ENCODE measurements around the gene AK9. TPM values are rescaled to one million over a fixed set of nuclear protein-coding genes. Genes with fewer than 3 reads are reported as not detected.

AK9 gene
- total RNA-seq = 2.2 and 3.2 TPM in 2 replicates

GRCh38 chr6:109690737-109691621 is at the start of gene AK9, which contains the start of gene FIG4:
AK9 (minus strand) TSS chr6:109691202; CDS start chr6:109675745, 15,457 bp downstream.
FIG4 (plus strand) TSS chr6:109691296; CDS start chr6:109691436, 140 bp downstream.

GRCh38 chr6:109482905-109483734 is 207.9 kb downstream of the AK9 start, which contains the start of gene ZBTB24:
ZBTB24 (minus strand) TSS chr6:109483219; CDS start chr6:109482026, 1,193 bp downstream.

GRCh38 chr6:109455437-109456110 is 235.4 kb downstream of the AK9 start, which contains the start of gene MICAL1:
MICAL1 (minus strand) TSS chr6:109455772; CDS start chr6:109454196, 1,576 bp downstream.

Other genes starting within 250 kb of the AK9 start
- gene MICAL1, start 235.4 kb downstream of the AK9 start, total RNA-seq = 10.9 and 25.8 TPM in 2 replicates
- 5.8 and 7.7 TPM in 2 replicates for gene ZBTB24, start 208.0 kb downstream of the AK9 start, total RNA-seq
- 13.4 and 15.9 TPM in 2 replicates for gene FIG4, start 94 bp upstream of the AK9 start, total RNA-seq